ES-I3 (cell line): Measurements from ENCODE around the gene EYS.

Experiments used
- H3K36me3 ChIP-seq: 2 replicates; pipeline ENCODE4 v1.6.1; 2013; ENCODE audit warnings: mild to moderate bottlenecking, low read length, control low read depth, moderate library complexity; ENCODE audit not compliant: insufficient read depth
- H3K4me1 ChIP-seq: 2 replicates; pipeline ENCODE4 v1.6.1; 2013; ENCODE audit warnings: mild to moderate bottlenecking, control low read depth, low read length; ENCODE audit not compliant: insufficient read depth
- H3K9ac ChIP-seq: 2 replicates; pipeline ENCODE4 v1.6.1; 2013; ENCODE audit warnings: low read depth, mild to moderate bottlenecking, low read length, moderate library complexity
- H3K9me3 ChIP-seq: 2 replicates; pipeline ENCODE4 v1.6.1; 2013; ENCODE audit warnings: mild to moderate bottlenecking, low read length, moderate library complexity; ENCODE audit not compliant: control insufficient read depth, insufficient read depth

EYS gene

DNA sequence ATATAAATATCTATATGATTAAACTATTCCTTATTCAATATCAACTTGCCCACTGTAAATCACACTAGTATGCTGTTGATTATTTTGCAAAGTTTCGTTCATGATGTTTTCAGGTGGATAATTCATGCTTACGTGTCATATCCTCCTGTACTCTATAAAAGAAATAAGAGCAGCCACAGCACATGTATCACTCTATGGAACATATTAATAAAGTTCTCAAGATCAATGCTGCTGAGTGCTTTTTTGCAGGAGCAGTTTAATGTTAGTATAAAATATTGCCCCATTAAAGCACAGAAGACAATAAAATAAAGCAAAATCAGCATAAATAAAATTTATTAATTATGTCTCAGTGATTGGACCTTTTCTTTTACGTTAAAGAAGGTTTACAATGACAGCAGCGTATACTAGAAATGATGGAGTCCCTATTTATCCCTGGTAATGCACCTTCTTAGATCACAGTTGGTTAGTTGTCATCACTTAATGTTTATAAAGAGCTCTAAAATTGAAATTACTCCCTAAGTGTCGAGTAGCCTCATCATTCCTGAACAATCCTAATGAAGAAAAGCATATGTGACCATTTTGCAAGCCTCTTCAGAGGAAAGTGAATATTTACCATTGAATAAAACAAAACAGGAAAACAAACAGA, 517.7 kb downstream of the EYS start:
- H3K36me3 ChIP-seq = no peaks in the 10 kb centered on the region
- peaks cover 7% of the 10 kb centered on the region; the same call in 1 of the 2 replicates for H3K4me1 ChIP-seq
- no peaks in the 10 kb centered on the region for H3K9me3 ChIP-seq
- H3K9ac ChIP-seq = no peak overlapping the region

DNA sequence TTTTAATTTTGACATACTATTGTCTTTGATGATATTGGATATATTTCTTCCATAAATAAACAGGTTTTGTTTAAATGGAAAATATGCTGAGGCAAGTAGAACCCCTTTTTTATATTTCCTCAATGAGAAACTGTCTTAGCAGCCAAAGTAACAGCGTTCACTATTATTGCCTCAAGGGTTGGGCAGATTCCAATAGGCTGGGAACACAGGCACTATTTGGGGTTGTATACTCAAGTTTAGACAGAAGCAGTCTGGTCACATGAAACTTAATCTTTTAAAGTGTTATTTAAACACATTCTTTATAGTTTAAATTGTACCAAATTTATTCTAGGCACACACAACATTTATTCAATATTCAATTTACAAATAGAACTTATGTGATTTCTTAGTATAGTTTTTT, 520.2 kb downstream of the EYS start:
- H3K4me1 ChIP-seq = peaks cover 7% of the 10 kb centered on the region; the same call in 1 of the 2 replicates
- no peaks in the 10 kb centered on the region for H3K36me3 ChIP-seq
- H3K9ac ChIP-seq = no peak overlapping the region
- H3K9me3 ChIP-seq = no peaks in the 10 kb centered on the region

DNA sequence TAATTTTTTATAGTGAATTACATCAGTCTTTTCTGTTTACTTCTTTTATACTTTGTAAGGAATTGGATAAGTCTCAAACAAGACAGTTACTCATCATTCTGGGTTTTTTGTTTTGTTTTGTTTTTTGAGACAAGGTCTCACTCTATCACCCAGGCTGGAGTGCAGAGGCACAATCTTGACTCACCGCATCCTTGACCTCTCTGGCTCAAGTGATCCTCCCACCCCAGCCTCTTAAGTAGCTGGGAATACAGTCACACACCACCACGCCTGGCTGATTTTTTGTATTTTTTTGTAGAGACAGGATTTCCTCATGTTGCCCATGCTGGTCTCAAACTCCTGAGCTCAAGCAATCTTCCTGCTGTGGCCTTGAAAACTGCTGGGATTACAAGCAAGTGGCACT, 524.3 kb downstream of the EYS start:
- no peaks in the 10 kb centered on the region for H3K36me3 ChIP-seq
- H3K4me1 ChIP-seq = no peaks in the 10 kb centered on the region
- H3K9me3 ChIP-seq = no peaks in the 10 kb centered on the region
- H3K9ac ChIP-seq = no peak overlapping the region

DNA sequence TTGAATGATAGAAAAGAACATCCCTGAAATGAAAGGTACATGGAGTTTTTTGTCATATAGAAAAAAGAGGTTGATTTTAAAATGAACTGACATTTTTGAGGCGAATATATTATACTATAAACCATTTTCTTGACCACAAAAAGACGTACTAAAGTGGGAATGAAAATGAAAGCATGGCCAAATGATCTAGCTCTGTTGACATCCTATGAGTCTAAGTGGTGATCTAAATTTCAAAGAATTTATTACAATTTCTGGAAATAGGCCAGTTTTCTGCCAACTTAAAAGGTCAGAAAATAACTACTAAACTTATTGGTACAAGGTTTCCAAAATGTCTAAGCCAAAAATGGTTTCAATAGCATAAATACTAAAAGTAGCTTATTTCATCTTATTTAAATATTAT, 536.8 kb downstream of the EYS start:
- H3K4me1 ChIP-seq = no peaks in the 10 kb centered on the region
- no peak overlapping the region for H3K9ac ChIP-seq
- H3K9me3 ChIP-seq = no peaks in the 10 kb centered on the region
- no peaks in the 10 kb centered on the region for H3K36me3 ChIP-seq

DNA sequence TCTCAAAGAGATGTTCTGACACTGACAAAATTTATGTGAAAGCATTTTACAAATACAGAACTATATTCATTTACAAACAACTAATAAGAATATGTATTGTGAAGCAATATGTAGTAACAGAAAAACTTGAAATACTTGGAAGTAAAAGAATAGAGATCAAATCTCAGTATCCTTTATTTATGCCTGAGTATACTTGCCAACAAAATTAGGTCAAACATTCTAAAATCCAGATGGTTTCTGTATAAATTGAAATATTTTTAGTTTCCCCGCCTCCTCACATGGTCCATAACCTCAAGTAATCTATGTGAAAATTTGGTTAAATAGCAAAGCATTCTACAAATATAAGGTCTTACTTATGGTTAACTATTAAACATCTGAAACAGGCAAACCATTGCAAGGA, 545.4 kb downstream of the EYS start:
- Histone ChIP-seq H3K36me3 (no peaks in the 10 kb centered on the region), H3K9ac (no peak overlapping the region), H3K9me3 (no peaks in the 10 kb centered on the region), H3K4me1 (no peaks in the 10 kb centered on the region)

DNA sequence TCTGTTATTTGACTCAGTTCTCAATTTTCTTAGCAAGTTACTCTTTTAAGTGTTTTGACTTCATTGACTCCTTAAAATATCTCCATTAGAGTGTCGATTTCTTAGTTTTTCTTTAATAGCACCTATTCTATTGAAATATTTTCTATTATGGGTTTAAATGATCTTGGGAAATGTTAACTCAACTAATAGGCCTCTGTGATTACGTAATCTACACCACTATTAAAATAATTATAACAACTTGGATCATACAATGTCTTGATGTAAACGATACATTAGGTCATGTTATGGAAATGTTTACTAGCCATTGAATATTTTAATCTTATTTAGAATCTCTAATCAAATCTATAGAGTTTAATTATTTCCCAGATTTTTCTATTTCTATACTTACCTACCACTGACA, 550.0 kb downstream of the EYS start:
- Histone ChIP-seq H3K4me1 (no peaks in the 10 kb centered on the region), H3K9ac (no peak overlapping the region), H3K9me3 (no peaks in the 10 kb centered on the region), H3K36me3 (no peaks in the 10 kb centered on the region)

DNA sequence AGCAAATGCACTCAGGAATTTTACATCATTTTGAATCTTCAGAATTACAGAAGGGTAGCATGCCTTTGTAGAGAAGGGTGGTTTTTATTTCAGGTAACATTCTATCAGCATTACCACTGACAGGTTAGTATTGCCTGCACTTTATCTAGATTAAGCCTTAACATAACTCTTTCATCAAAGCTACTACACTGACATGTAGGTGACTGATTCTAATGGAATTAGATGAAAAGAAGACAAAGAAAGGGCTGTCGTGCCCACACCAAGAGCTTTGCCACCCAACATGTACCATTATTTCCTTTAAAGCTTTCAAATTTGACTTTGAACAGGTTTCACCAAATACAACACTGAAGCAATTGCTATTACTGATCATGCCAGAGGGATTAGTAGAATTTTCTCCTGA, 551.9 kb downstream of the EYS start:
- no peak overlapping the region for H3K9ac ChIP-seq
- H3K36me3 ChIP-seq = no peaks in the 10 kb centered on the region
- H3K4me1 ChIP-seq = no peaks in the 10 kb centered on the region
- H3K9me3 ChIP-seq = no peaks in the 10 kb centered on the region

DNA sequence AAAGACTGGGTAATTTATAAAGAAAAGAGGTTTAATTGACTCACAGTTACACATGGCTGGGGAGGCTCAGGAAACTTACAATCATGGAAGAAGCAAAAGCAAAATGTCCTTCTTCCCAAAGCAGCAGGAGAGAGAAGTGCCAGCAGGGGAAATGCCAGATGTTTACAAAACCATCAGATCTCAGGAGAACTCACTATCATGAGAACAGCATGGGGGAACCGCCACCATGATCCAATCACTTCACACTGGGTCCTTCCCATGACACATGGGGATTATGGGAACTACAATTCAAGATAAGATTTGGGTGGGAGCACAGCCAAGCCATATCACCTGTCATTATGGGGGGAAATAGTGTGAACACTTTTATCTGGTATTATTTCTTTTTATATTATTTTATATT, 557.2 kb downstream of the EYS start:
- no peaks in the 10 kb centered on the region for H3K36me3 ChIP-seq
- no peak overlapping the region for H3K9ac ChIP-seq
- H3K4me1 ChIP-seq = no peaks in the 10 kb centered on the region
- H3K9me3 ChIP-seq = peaks cover 6% of the 10 kb centered on the region; the same call in 1 of the 2 replicates

DNA sequence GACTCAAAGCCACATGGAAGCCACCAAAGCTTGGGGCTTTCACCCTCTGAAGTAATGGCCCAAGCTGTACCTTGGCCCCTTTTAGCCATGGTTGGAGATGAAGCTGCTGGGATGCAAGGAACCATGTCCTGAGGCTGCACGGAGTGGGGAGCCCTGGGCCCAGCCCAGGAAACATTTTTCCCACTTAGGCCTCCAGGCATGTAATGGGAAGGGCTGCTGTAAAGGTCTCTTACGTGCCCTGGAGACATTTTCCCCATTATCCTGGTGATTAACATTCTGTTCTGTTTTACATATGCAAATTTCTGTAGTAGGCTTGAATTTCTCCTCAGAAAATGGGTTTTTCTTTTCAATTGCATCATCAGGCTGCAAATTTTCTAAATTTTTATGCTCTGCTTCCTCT, 558.2 kb downstream of the EYS start:
- Histone ChIP-seq H3K36me3 (no peaks in the 10 kb centered on the region), H3K9me3 (peaks cover 6% of the 10 kb centered on the region; the same call in 1 of the 2 replicates), H3K9ac (no peak overlapping the region), H3K4me1 (no peaks in the 10 kb centered on the region)

DNA sequence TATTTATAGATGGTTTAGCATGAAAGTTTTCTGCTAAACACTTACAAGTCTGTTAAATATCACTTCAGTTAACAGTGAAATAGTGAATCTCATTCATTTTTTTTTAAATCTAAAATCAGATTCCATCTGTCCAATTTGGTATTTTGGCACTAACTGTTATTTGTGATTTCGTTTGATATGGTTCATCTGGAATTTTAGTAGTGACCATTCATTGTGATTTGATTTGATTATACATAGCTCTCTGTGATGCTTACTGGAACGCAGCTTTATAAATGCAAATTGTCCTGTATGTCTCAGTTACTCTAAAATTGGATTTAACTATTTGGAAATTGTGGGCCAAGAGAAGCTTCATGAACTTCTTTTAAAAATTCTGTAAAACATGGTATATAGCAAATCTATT, 571.5 kb downstream of the EYS start:
- Histone ChIP-seq H3K9ac (no peak overlapping the region), H3K4me1 (no peaks in the 10 kb centered on the region), H3K9me3 (no peaks in the 10 kb centered on the region), H3K36me3 (no peaks in the 10 kb centered on the region)

DNA sequence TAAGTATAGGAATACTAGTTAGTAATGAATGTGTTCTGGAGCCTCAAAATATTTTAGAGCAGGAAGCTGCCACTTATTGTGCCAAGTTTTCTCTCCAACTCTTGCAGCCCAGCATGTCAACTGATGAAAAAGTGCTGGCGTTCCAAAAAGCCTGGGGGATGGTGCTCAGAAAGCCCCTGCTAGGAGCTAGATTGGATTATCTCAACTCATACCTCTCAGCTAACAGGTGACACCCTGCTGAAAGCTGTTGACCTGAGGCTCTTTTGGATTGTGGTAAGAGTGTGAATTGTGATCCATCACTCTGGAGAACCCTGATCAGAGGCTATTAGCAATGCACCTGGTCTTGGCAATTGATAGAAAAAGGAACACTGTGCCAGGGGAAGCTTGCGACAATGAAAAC, 580.4 kb downstream of the EYS start:
- Histone ChIP-seq H3K4me1 (no peaks in the 10 kb centered on the region), H3K9ac (no peak overlapping the region)

DNA sequence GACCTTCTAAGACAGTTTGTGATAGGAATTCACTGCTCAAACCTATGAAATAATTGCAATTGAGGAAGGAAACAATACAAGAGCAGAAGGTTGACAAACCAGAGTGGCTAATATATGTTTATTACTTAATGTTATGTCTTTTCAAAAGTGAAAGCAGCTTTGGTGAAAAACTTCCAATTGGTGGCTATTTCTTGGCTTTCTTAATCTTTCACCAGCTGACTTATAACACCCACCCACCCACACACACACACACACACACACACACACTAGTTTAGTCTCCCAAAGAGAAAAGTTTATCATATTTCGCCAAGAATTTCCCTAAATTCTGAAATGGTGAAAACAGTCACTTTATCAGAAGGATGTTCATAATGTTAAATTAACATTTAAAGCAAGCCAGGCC, 583.5 kb downstream of the EYS start:
- no peaks in the 10 kb centered on the region for H3K9me3 ChIP-seq
- H3K4me1 ChIP-seq = no peaks in the 10 kb centered on the region
- no peak overlapping the region for H3K9ac ChIP-seq
- H3K36me3 ChIP-seq = no peaks in the 10 kb centered on the region

More for the DNA sequence above, 580.4 kb downstream of the EYS start:
- no peaks in the 10 kb centered on the region for H3K36me3 ChIP-seq
- no peaks in the 10 kb centered on the region for H3K9me3 ChIP-seq

DNA sequence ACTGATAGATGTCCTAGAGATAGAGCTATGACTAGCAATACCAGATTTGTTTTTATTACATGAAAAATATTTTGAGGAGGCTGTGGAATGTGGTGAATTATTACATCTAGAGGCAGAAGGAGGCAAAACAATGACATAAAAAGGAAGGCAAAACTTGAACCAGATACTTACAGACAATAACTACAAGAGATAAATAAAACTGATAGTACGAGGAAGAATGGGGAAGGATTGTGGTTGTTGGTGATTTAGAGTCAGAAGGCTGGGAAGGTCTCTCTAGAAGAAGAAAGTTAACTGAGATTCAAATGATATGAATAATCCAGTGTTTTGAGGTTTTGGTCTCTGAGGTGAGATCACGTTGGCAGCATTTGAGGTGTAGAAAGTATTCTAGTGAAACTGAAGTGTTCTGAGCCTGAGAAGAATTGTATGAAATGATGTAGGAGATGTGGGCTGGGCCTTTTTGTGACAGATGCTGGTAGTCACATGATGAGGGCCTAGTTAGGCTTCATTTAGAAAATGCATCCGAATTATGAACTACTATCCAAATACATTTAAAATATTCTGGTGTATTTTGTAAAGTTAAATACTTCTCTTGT, 589.1 kb downstream of the EYS start:
- Histone ChIP-seq H3K36me3 (no peaks in the 10 kb centered on the region), H3K4me1 (no peaks in the 10 kb centered on the region), H3K9ac (no peak overlapping the region), H3K9me3 (no peaks in the 10 kb centered on the region)

DNA sequence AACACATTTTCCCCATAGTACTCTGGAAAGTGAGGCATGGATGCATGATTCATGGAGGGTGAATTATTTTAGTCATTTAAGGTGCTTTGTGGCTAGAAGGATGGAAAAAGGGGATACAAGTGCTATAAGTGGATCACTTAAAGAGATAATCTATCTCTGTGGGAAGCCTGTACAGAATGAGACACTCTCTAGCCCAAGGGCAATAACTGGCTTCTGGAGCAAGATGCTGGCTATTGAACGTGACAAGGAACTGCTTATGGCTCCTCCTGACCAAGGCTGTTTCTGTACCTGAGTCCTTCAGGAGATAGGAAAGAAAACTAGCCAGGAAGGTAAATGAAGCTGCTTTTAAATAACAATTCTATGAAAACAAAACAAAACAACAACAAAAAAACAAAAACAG, 590.7 kb downstream of the EYS start:
- H3K9me3 ChIP-seq = no peaks in the 10 kb centered on the region
- no peak overlapping the region for H3K9ac ChIP-seq
- no peaks in the 10 kb centered on the region for H3K4me1 ChIP-seq
- H3K36me3 ChIP-seq = no peaks in the 10 kb centered on the region

DNA sequence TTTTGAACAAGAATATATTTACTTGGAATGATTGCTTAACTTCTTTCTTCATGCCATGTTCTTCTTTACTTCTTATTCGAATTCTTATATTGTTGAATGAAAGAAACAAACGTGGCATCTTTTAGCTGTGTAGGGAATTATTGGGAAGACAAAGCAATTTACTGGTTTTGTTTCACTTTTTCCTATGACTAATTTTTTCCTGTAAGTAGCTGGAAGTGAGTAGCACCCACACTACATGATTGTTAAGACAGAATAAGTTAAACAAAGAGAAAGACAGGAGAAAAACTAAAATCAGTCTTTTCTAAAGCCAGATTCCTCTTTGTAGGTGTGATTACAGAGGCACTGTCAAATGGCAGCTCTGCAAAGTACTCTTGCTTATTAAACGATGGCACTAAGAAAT, 593.4 kb downstream of the EYS start:
- Histone ChIP-seq H3K4me1 (no peaks in the 10 kb centered on the region), H3K9me3 (no peaks in the 10 kb centered on the region)

More for the DNA sequence above, 593.4 kb downstream of the EYS start:
- Histone ChIP-seq H3K9ac (no peak overlapping the region), H3K36me3 (no peaks in the 10 kb centered on the region)
